Neural progenitor cell (in vitro differentiated cells): ENCODE results near the gene TRIM10. TPM values are rescaled to one million over a fixed set of nuclear protein-coding genes. Genes with fewer than 3 reads are reported as not detected.

Experiments
- DNase-seq: peaks from one replicate; pipeline ENCODE4 v3.0.0-alpha.2; 2016; ENCODE audit warnings: low spot score
- H2AFZ ChIP-seq: fragments of 200-600 bp; sonication (generic); replicated peaks from 2 replicates; pipeline ENCODE4 v1.6.1; 2016; ENCODE audit warnings: antibody characterized with exemption
- H3F3A ChIP-seq: fragments of 200-600 bp; sonication (generic); 2 replicates; pipeline ENCODE4 v1.6.1; 2016; ENCODE audit warnings: antibody characterized with exemption, low read depth
- H3K27ac ChIP-seq: fragments of 200-600 bp; sonication (generic); 2 replicates; pipeline ENCODE4 v1.5.1; 2016; ENCODE audit warnings: mild to moderate bottlenecking
- H3K27me3 ChIP-seq: fragments of 200-600 bp; sonication (generic); 2 replicates; pipeline ENCODE4 v1.6.1; 2016; ENCODE audit warnings: mild to moderate bottlenecking, moderate library complexity
- H3K36me3 ChIP-seq: fragments of 200-600 bp; sonication (generic); 2 replicates; pipeline ENCODE4 v1.5.1; 2016
- H3K4me1 ChIP-seq: fragments of 200-600 bp; sonication (generic); 2 replicates; pipeline ENCODE4 v1.6.1; 2016; ENCODE audit warnings: mixed run types
- H3K4me2 ChIP-seq: fragments of 200-600 bp; sonication (generic); 2 replicates; pipeline ENCODE4 v1.6.1; 2016
- H3K4me3 ChIP-seq: fragments of 200-600 bp; sonication (generic); 2 replicates; pipeline ENCODE4 v1.5.1; 2016
- H3K79me2 ChIP-seq: fragments of 200-600 bp; sonication (generic); 2 replicates; pipeline ENCODE4 v1.6.1; 2016; ENCODE audit warnings: low read depth
- H3K9ac ChIP-seq: fragments of 200-600 bp; sonication (generic); 2 replicates; pipeline ENCODE4 v1.6.1; 2016
- H3K9me3 ChIP-seq: fragments of 200-600 bp; sonication (generic); 2 replicates; pipeline ENCODE4 v1.5.1; 2016; ENCODE audit warnings: low read depth
- H4K20me1 ChIP-seq: fragments of 200-600 bp; sonication (generic); 2 replicates; pipeline ENCODE4 v1.6.1; 2016; ENCODE audit warnings: low read depth
- H3K27ac Mint-ChIP-seq: 3 replicates; pipeline ENCODE4 v1.8.0; 2021; ENCODE audit warnings: mixed read lengths
- H3K27me3 Mint-ChIP-seq: 2 replicates; pipeline ENCODE4 v1.8.0; 2022; ENCODE audit warnings: low read depth, mild to moderate bottlenecking, inconsistent platforms, moderate library complexity, mixed read lengths; ENCODE audit not compliant: insufficient read depth
- H3K36me3 Mint-ChIP-seq: 3 replicates; pipeline ENCODE4 v1.8.0; 2021; ENCODE audit warnings: mixed read lengths
- H3K4me1 Mint-ChIP-seq: 3 replicates; pipeline ENCODE4 v1.8.0; 2021; ENCODE audit warnings: mixed read lengths
- H3K4me3 Mint-ChIP-seq: 3 replicates; pipeline ENCODE4 v1.8.0; 2021; ENCODE audit warnings: mild to moderate bottlenecking, moderate library complexity, mixed read lengths
- H3K9me3 Mint-ChIP-seq: 3 replicates; pipeline ENCODE4 v1.8.0; 2020; ENCODE audit warnings: mixed read lengths
- CTCF ChIP-seq: fragments of 200-600 bp; sonication (generic); IDR thresholded peaks from 2 replicates; pipeline ENCODE4 v1.5.1; 2017; ENCODE audit warnings: antibody characterized with exemption, mild to moderate bottlenecking
- EZH2 ChIP-seq: fragments of 200-600 bp; sonication (generic); IDR thresholded peaks from 2 replicates; pipeline ENCODE4 v1.6.1; 2017; ENCODE audit warnings: antibody characterized with exemption, mild to moderate bottlenecking, moderate library complexity
- EZH2phosphoT487 ChIP-seq: fragments of 200-600 bp; sonication (generic); IDR thresholded peaks from 2 replicates; pipeline ENCODE4 v1.6.1; 2017; ENCODE audit warnings: antibody characterized with exemption
- total RNA-seq: library from RNA; depleted of rRNA; stranded (reverse); fragments of >200 nt; gene quantifications from 2 replicates; pipeline ENCODE4 v1.2.3, GENCODE V29; 2015; ENCODE audit warnings: low replicate concordance

Gene TRIM10
- total RNA-seq, 1 donor from 2014 or later: not detected

- TF ChIP-seq CTCF: no peak
- TF ChIP-seq EZH2phosphoT487: no peak
- TF ChIP-seq EZH2: no peak
- H4K20me1 ChIP-seq: no peaks in the 10 kb centered on the region
- H3K27ac ChIP-seq: no peak overlapping the region
- H3K9me3 Mint-ChIP-seq: peaks cover 6% of the 10 kb centered on the region
- no peak overlapping the region for H3K4me3 Mint-ChIP-seq
- H3K27ac Mint-ChIP-seq: no peak overlapping the region
- H3K4me1 Mint-ChIP-seq: no peaks in the 10 kb centered on the region
- H3K36me3 Mint-ChIP-seq: peaks cover 53% of the 10 kb centered on the region
- H3K4me1 ChIP-seq: no peaks in the 10 kb centered on the region
- no peaks in the 10 kb centered on the region for H3K9me3 ChIP-seq
- H3K4me2 ChIP-seq: no peak overlapping the region
- no peak overlapping the region for H2AFZ ChIP-seq
- no peak overlapping the region for H3K4me3 ChIP-seq
- H3K36me3 ChIP-seq: no peaks in the 10 kb centered on the region
- no peak overlapping the region for H3K9ac ChIP-seq
- DNase-seq: no peak
- no peaks in the 10 kb centered on the region for H3F3A ChIP-seq
- H3K79me2 ChIP-seq: no peaks in the 10 kb centered on the region
- H3K27me3 Mint-ChIP-seq: peaks cover 15% of the 10 kb centered on the region
- H3K27me3 ChIP-seq: no peaks in the 10 kb centered on the region
Observed at GRCh38 chr6:30185846-30186484, 25.0 kb upstream of the TRIM10 start.

DNA sequence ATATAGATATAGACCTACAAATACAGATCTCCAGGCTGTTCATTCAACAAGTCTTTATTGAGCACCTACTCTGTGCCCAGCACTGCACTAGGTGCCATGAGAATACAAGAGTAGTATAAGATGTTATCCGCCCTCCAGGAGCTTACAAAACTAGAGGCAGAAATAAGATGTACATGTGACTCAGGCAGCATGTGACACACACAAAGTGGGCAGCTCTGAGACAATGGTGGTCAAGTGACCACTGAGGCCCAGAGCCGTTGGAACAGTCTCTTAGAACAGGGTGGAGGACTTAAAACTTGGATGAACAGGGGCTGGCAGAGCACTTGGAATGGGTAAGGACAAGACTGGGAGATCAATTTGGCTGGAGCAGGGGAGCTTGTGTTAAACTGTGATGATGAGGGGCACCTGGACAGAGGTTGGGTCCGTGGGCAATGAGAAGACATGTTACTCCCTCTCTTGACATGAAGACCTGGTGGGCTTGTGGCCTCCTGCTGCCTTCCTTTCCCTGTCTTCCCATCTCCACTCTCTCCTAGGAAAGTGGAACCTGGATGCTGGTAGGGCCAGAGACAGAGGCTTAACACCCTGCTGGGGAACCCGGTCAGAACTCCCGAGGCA, 23.5 kb upstream of the TRIM10 start:
- Histone ChIP-seq H3K27ac (no peak overlapping the region), H3K36me3 (no peaks in the 10 kb centered on the region), H3K9ac (no peak overlapping the region), H3F3A (no peaks in the 10 kb centered on the region), H3K9me3 (peaks cover 6% of the 10 kb centered on the region), H4K20me1 (no peaks in the 10 kb centered on the region), H3K4me2 (no peak overlapping the region), H3K4me3 (no peak overlapping the region), H2AFZ (no peak overlapping the region), H3K4me1 (no peaks in the 10 kb centered on the region), H3K79me2 (no peaks in the 10 kb centered on the region), H3K27me3 (no peaks in the 10 kb centered on the region)
- Mint-ChIP-seq H3K36me3 (peaks cover 45% of the 10 kb centered on the region), H3K9me3 (peaks cover 14% of the 10 kb centered on the region), H3K27me3 (peaks cover 16% of the 10 kb centered on the region), H3K4me3 (no peak overlapping the region), H3K27ac (no peak overlapping the region), H3K4me1 (no peaks in the 10 kb centered on the region)
- TF ChIP-seq EZH2phosphoT487 (no peak), EZH2 (no peak), CTCF (no peak)
- DNase-seq: no peak

- Histone ChIP-seq H3K36me3 (no peaks in the 10 kb centered on the region), H3K79me2 (no peaks in the 10 kb centered on the region), H3K4me1 (no peaks in the 10 kb centered on the region), H3K27me3 (peaks cover 32% of the 10 kb centered on the region), H3K4me3 (no peak overlapping the region), H3K9me3 (peaks cover 8% of the 10 kb centered on the region), H3K4me2 (no peak overlapping the region), H3K27ac (no peak overlapping the region), H4K20me1 (no peaks in the 10 kb centered on the region), H3F3A (no peaks in the 10 kb centered on the region), H3K9ac (no peak overlapping the region), H2AFZ (no peak overlapping the region)
- Mint-ChIP-seq H3K36me3 (peaks cover 14% of the 10 kb centered on the region), H3K27ac (no peak overlapping the region), H3K9me3 (peaks cover 17% of the 10 kb centered on the region), H3K4me1 (no peaks in the 10 kb centered on the region), H3K4me3 (no peak overlapping the region), H3K27me3 (peaks cover 8% of the 10 kb centered on the region)
- TF ChIP-seq EZH2 (no peak), EZH2phosphoT487 (no peak), CTCF (no peak)
- DNase-seq: no peak
Observed at GRCh38 chr6:30180145-30180544, 19.1 kb upstream of the TRIM10 start.
